HCT116 (cell line): ENCODE measurements around the gene VMP1. TPM values are rescaled to one million over a fixed set of nuclear protein-coding genes. Genes with fewer than 3 reads are reported as not detected.
A peak's percentile ranks its signal among the peaks of the same experiment; 100 is the strongest.

ENCODE experiments used
- ATAC-seq: fragments of 200-7000 bp; cut with Tn5 transposase; 2 replicates; pipeline ENCODE4 v1.9.1; 2020; ENCODE audit warnings: mild to moderate bottlenecking, moderate library complexity
- BruUV-seq: library from RNA; stranded (reverse); fragments of 400-500 nt; replicated peaks from 2 replicates; lab custom pipeline; 2021; lab: Mats Ljungman, UMichigan
- CTCF ChIA-PET: fragments of 300-600 bp; sonication (Branson Sonifier 250); formaldehyde crosslinking; loops from one replicate; lab custom pipeline; 2021; ENCODE audit warnings: antibody characterized with exemption; lab: Charles Lee
- POLR2A ChIA-PET: fragments of 300-600, 350-600 bp; sonication (Branson Sonifier 250); formaldehyde crosslinking; loops from one replicate; lab custom pipeline; 2021; ENCODE audit warnings: antibody characterized with exemption; lab: Charles Lee
- RAD21 ChIA-PET, 2 experiments: fragments of 300-600 bp; sonication (Branson Sonifier 250); formaldehyde crosslinking; loops; one replicate each; lab custom pipeline; 2023; ENCODE audit warnings: low total read pairs in 2 of 2; ENCODE audit not compliant: uncharacterized antibody in 2 of 2, unreplicated experiment in 2 of 2, low non-redundant PET in 1 of 2; lab: Charles Lee
- DNase-seq: peaks from one replicate; pipeline ENCODE4 v3.0.0-alpha.2; 2010; ENCODE audit warnings: low read depth, low spot score
- H2AFZ ChIP-seq: fragments of 200-600 bp; shearing (Covaris generic), sonication (generic); 2 replicates; pipeline ENCODE4 v1.6.1; 2017; ENCODE audit warnings: low read depth, mixed run types, mixed read lengths, antibody characterized with exemption, low read length; ENCODE audit not compliant: poor library complexity, severe bottlenecking
- H3K27ac ChIP-seq: 2 replicates; pipeline ENCODE4 v1.5.1; 2012; ENCODE audit warnings: low read depth, low read length
- H3K27me3 ChIP-seq: fragments of 200-600 bp; sonication (generic); 2 replicates; pipeline ENCODE4 v1.6.1; 2016; ENCODE audit warnings: mixed run types, low read length, mixed read lengths; ENCODE audit not compliant: insufficient read depth
- H3K36me3 ChIP-seq, 2 experiments: fragments of 200-500 bp in 1 of 2; fragments of 200-600 bp in 1 of 2; sonication (Bioruptor generic) in 1 of 2; sonication (generic) in 1 of 2; 2 replicates each; pipeline versions ENCODE4 v1.5.1 to v1.6.1; 2014 to 2016; ENCODE audit warnings: low read length in 2 of 2, inconsistent platforms in 1 of 2, mixed read lengths in 1 of 2, mixed run types in 1 of 2; ENCODE audit not compliant: insufficient read depth in 2 of 2, control insufficient read depth in 1 of 2
- H3K4me1 ChIP-seq, 2 experiments: fragments of 200-600 bp in 1 of 2; sonication (generic) in 1 of 2; 2 replicates each; pipeline versions ENCODE4 v1.5.1 to v1.6.1; 2012 to 2017; ENCODE audit warnings: low read length in 2 of 2, inconsistent platforms in 1 of 2, mild to moderate bottlenecking in 1 of 2, mixed read lengths in 1 of 2, mixed run types in 1 of 2, moderate library complexity in 1 of 2; ENCODE audit not compliant: insufficient read depth in 2 of 2, control insufficient read depth in 1 of 2
- H3K4me2 ChIP-seq: fragments of 200-600 bp; sonication (generic); 2 replicates; pipeline ENCODE4 v1.6.1; 2017; ENCODE audit warnings: mixed run types, low read length, mixed read lengths
- H3K4me3 ChIP-seq, 2 experiments: fragments of 200-600 bp in 1 of 2; sonication (generic) in 1 of 2; replicated peaks in 1 of 2; 2 replicates each; pipeline ENCODE4 v1.5.1; 2011 to 2016; ENCODE audit warnings: low read length in 2 of 2, control low read depth in 1 of 2, low read depth in 1 of 2, mild to moderate bottlenecking in 1 of 2, mixed read lengths in 1 of 2, mixed run types in 1 of 2
- H3K79me2 ChIP-seq: fragments of 200-600 bp; sonication (generic); 2 replicates; pipeline ENCODE4 v1.6.1; 2017; ENCODE audit warnings: mild to moderate bottlenecking, mixed run types, low read length, moderate library complexity, mixed read lengths; ENCODE audit not compliant: insufficient read depth
- H3K9ac ChIP-seq: fragments of 200-600 bp; sonication (generic); 2 replicates; pipeline ENCODE4 v1.6.1; 2016; ENCODE audit warnings: low read length, mixed read lengths
- H3K9me2 ChIP-seq: fragments of 200-600 bp; sonication (generic), shearing (Covaris generic); 2 replicates; pipeline ENCODE4 v1.6.1; 2017; ENCODE audit warnings: mixed run types, mild to moderate bottlenecking, moderate library complexity; ENCODE audit not compliant: insufficient read depth
- H3K9me3 ChIP-seq, 2 experiments: fragments of 200-500 bp in 1 of 2; fragments of 200-600 bp in 1 of 2; sonication (Bioruptor generic) in 1 of 2; sonication (generic) in 1 of 2; 2 replicates each; pipeline ENCODE4 v1.6.1; 2014 to 2017; ENCODE audit warnings: low read length in 2 of 2, mixed read lengths in 2 of 2, inconsistent platforms in 1 of 2, low read depth in 1 of 2, mild to moderate bottlenecking in 1 of 2, mixed run types in 1 of 2, moderate library complexity in 1 of 2; ENCODE audit not compliant: control insufficient read depth in 1 of 2, insufficient read depth in 1 of 2
- H4K20me1 ChIP-seq: fragments of 200-600 bp; sonication (generic), shearing (Covaris generic); 2 replicates; pipeline ENCODE4 v1.6.1; 2017; ENCODE audit warnings: mixed run types, mild to moderate bottlenecking, moderate library complexity; ENCODE audit not compliant: insufficient read depth
- CBX3 ChIP-seq: IDR thresholded peaks from 2 replicates; pipeline ENCODE4 v1.6.1; 2012; ENCODE audit warnings: low read depth
- CEBPB ChIP-seq: IDR thresholded peaks from 2 replicates; pipeline ENCODE4 v1.6.1; 2012; ENCODE audit warnings: low read depth
- CTCF ChIP-seq, 3 experiments: fragments of 200-600 bp in 1 of 3; sonication (generic) in 1 of 3; IDR thresholded peaks in 2 of 3; conservative IDR thresholded peaks in 1 of 3; 2 replicates each; pipeline ENCODE4 v1.5.1; 2012 to 2017; ENCODE audit warnings: low read depth in 2 of 3, low read length in 2 of 3, antibody characterized with exemption in 1 of 3, borderline replicate concordance in 1 of 3, control low read depth in 1 of 3, mild to moderate bottlenecking in 1 of 3, mixed read lengths in 1 of 3, mixed run types in 1 of 3, moderate library complexity in 1 of 3; ENCODE audit not compliant: insufficient read depth in 1 of 3
- EGR1 ChIP-seq: IDR thresholded peaks from 2 replicates; pipeline ENCODE4 v1.6.1; 2012; ENCODE audit warnings: low read depth
- ELF1 ChIP-seq: IDR thresholded peaks from 2 replicates; pipeline ENCODE4 v1.6.1; 2012; ENCODE audit warnings: low read depth, borderline replicate concordance
- EZH2phosphoT487 ChIP-seq: fragments of 200-600 bp; IDR thresholded peaks from 2 replicates; pipeline ENCODE4 v1.6.1; 2018; ENCODE audit warnings: antibody characterized with exemption, borderline replicate concordance
- JUND ChIP-seq: IDR thresholded peaks from 2 replicates; pipeline ENCODE4 v1.6.1; 2012
- POLR2A ChIP-seq: IDR thresholded peaks from 2 replicates; pipeline ENCODE4 v1.7.0; 2011; ENCODE audit warnings: borderline replicate concordance; ENCODE audit not compliant: insufficient read depth, insufficient read length; ENCODE audit errors: extremely low read depth
- REST ChIP-seq: IDR thresholded peaks from 2 replicates; pipeline ENCODE4 v1.6.1; 2012; ENCODE audit warnings: low read depth
- YY1 ChIP-seq: IDR thresholded peaks from 2 replicates; pipeline ENCODE4 v1.6.1; 2011; ENCODE audit warnings: low read length, low read depth, moderate library complexity, mild to moderate bottlenecking; ENCODE audit not compliant: insufficient replicate concordance; ENCODE audit errors: extremely low read depth
- ZBTB33 ChIP-seq: IDR thresholded peaks from 2 replicates; pipeline ENCODE4 v1.6.1; 2011; ENCODE audit warnings: mild to moderate bottlenecking, low read length, moderate library complexity; ENCODE audit not compliant: insufficient replicate concordance; ENCODE audit errors: extremely low read depth
- ZNF274 ChIP-seq: fragments of 200-500 bp; sonication (Bioruptor generic); IDR thresholded peaks from 2 replicates; pipeline ENCODE4 v1.6.1; 2014; ENCODE audit warnings: mild to moderate bottlenecking, low read depth, low read length, inconsistent platforms
- intact Hi-C: fragments of 100-400 bp; cut with micrococcal nuclease; formaldehyde crosslinking; loops from 2 replicates; pipeline ENCODE4 v1.10.0; 2022
- total RNA-seq: library from RNA; stranded (reverse); gene quantifications from one replicate; pipeline ENCODE4 v1.2.1, GENCODE V29; 2021; ENCODE audit not compliant: unreplicated experiment

Gene VMP1
- total RNA-seq, 1 experiment from 2014 or later: 366 TPM

GRCh38 chr17:59765038-59765437 lies 57.6 kb downstream of the VMP1 start:
- Histone ChIP-seq H3K36me3 (peaks cover 0 to 19% of the 10 kb centered on the region in 2 experiments; a peak in 1 of 4 replicates), H3K4me3 (no peak overlapping the region), H3K27me3 (no peaks in the 10 kb centered on the region), H3K9me2 (no peaks in the 10 kb centered on the region), H4K20me1 (no peaks in the 10 kb centered on the region), H3K27ac (peak overlapping the region; percentile 84), H3K9ac (no peak overlapping the region), H3K79me2 (peaks cover 32% of the 10 kb centered on the region), H3K4me1 (peaks cover 64 to 85% of the 10 kb centered on the region in 2 experiments), H3K4me2 (no peak overlapping the region), H3K9me3 (no peaks in the 10 kb centered on the region), H2AFZ (no peak overlapping the region)
- ChIA-PET CTCF (interaction anchor here (0.9 to 1.1 kb wide), 2 partner anchors 11 to 12 kb away, joined by 3 to 5 read pairs; no protein-coding TSS in a partner anchor), POLR2A (interaction anchor here (0.7 to 9.8 kb wide), 5 partner anchors 10 to 75 kb away, joined by 3 to 132 read pairs (median 8); no protein-coding TSS in a partner anchor), RAD21 (no interaction called here)
- no peak for TF ChIP-seq JUND
- TF ChIP-seq CBX3: no peak
- no peak for TF ChIP-seq YY1
- no peak for TF ChIP-seq CEBPB
- TF ChIP-seq EGR1: no peak
- no peak for TF ChIP-seq ELF1
- no peak for TF ChIP-seq CTCF (IDR thresholded peaks at IDR 0.05 in 2 of 3, conservative IDR thresholded peaks at IDR 0.05 in 1 of 3; ENCODE audit: borderline replicate concordance in 1 of 3, insufficient read depth in 1 of 3, low read depth in 2 of 3, low read length in 2 of 3)
- TF ChIP-seq ZBTB33: no peak
- no peak for TF ChIP-seq REST
- no peak for TF ChIP-seq EZH2phosphoT487
- no peak for TF ChIP-seq POLR2A
- no peak for TF ChIP-seq ZNF274
- intact Hi-C loops: no loop called here
- DNase-seq (no peak), ATAC-seq (no peak)
- no TSS peak for BruUV-seq
